ENCODE measurements around the gene HRH4.

Gene HRH4

GRCh38 chr18:24456549-24456948 is 3.9 kb upstream of the HRH4 start:
- no peak for ATAC-seq
- TF ChIP-seq GLIS3 (CRISPR knock-in tag; IDR thresholded peaks at IDR 0.05) (no peak), TCF4 (CRISPR knock-in tag; IDR thresholded peaks at IDR 0.05; ENCODE audit: borderline replicate concordance) (no peak), POU6F1 (CRISPR knock-in tag; IDR thresholded peaks at IDR 0.05; ENCODE audit: borderline replicate concordance, low read depth) (no peak), ZFP30 (CRISPR knock-in tag; IDR thresholded peaks at IDR 0.05) (no peak), ISL1 (CRISPR knock-in tag; IDR thresholded peaks at IDR 0.05) (no peak), ZNF565 (CRISPR knock-in tag; conservative IDR thresholded peaks at IDR 0.05; ENCODE audit: low read depth) (no peak), ZC3H10 (CRISPR knock-in tag; IDR thresholded peaks at IDR 0.05) (no peak), CREB5 (CRISPR knock-in tag; IDR thresholded peaks at IDR 0.05; ENCODE audit: low read depth) (no peak), PPARA (CRISPR knock-in tag; IDR thresholded peaks at IDR 0.05; ENCODE audit: borderline replicate concordance) (no peak), SNAI2 (CRISPR knock-in tag; IDR thresholded peaks at IDR 0.05) (no peak)

- no peak for ATAC-seq
- TF ChIP-seq CREB5 (CRISPR knock-in tag; IDR thresholded peaks at IDR 0.05; ENCODE audit: low read depth) (no peak), ESRRG (CRISPR knock-in tag; IDR thresholded peaks at IDR 0.05) (no peak), ZFP30 (CRISPR knock-in tag; IDR thresholded peaks at IDR 0.05) (no peak), ZFP3 (CRISPR knock-in tag; IDR thresholded peaks at IDR 0.05) (no peak), ZNF565 (CRISPR knock-in tag; conservative IDR thresholded peaks at IDR 0.05; ENCODE audit: low read depth) (no peak), CSDC2 (CRISPR knock-in tag; IDR thresholded peaks at IDR 0.05) (no peak)
Observed at GRCh38 chr18:24459772-24460171, 665 bp upstream of the HRH4 start.

GRCh38 chr18:24461996-24462395 is 1.6 kb downstream of the HRH4 start:
- TF ChIP-seq PPARA (CRISPR knock-in tag; IDR thresholded peaks at IDR 0.05; ENCODE audit: borderline replicate concordance) (no peak), ZNF565 (CRISPR knock-in tag; conservative IDR thresholded peaks at IDR 0.05; ENCODE audit: low read depth) (no peak), POU6F1 (CRISPR knock-in tag; IDR thresholded peaks at IDR 0.05; ENCODE audit: borderline replicate concordance, low read depth) (no peak), CREB5 (CRISPR knock-in tag; IDR thresholded peaks at IDR 0.05; ENCODE audit: low read depth) (no peak), TCF4 (CRISPR knock-in tag; IDR thresholded peaks at IDR 0.05; ENCODE audit: borderline replicate concordance) (no peak), TSHZ2 (CRISPR knock-in tag; IDR thresholded peaks at IDR 0.05) (no peak), ESRRG (CRISPR knock-in tag; IDR thresholded peaks at IDR 0.05) (no peak), ZFP30 (CRISPR knock-in tag; IDR thresholded peaks at IDR 0.05) (no peak), OSR1 (CRISPR knock-in tag; IDR thresholded peaks at IDR 0.05) (no peak), ZNF8 (CRISPR knock-in tag; IDR thresholded peaks at IDR 0.05) (no peak), BACH2 (CRISPR knock-in tag; IDR thresholded peaks at IDR 0.05; ENCODE audit: borderline replicate concordance) (no peak), ISL1 (CRISPR knock-in tag; IDR thresholded peaks at IDR 0.05) (no peak), RARB (CRISPR knock-in tag; IDR thresholded peaks at IDR 0.05) (no peak), CSDC2 (CRISPR knock-in tag; IDR thresholded peaks at IDR 0.05) (no peak), ARNTL (CRISPR knock-in tag; IDR thresholded peaks at IDR 0.05; ENCODE audit: borderline replicate concordance, low read depth) (no peak), CSRNP3 (CRISPR knock-in tag; IDR thresholded peaks at IDR 0.05) (no peak), SNAI2 (CRISPR knock-in tag; IDR thresholded peaks at IDR 0.05) (no peak), GLIS3 (CRISPR knock-in tag; IDR thresholded peaks at IDR 0.05) (no peak), TOX (CRISPR knock-in tag; IDR thresholded peaks at IDR 0.05; ENCODE audit: borderline replicate concordance) (no peak)

More at GRCh38 chr18:24461996-24462395, 1.6 kb downstream of the HRH4 start:
- no peak for ATAC-seq

Measured in SK-N-SH treated with all-trans-retinoic acid at 6 μM for 48 hours (cell line).